Adrenal gland (tissue), 12 donors: ENCODE results near the gene PRKCB. TPM values are rescaled to one million over a fixed set of nuclear protein-coding genes. Genes with fewer than 3 reads are reported as not detected.

ENCODE experiments used
- DNase-seq, 7 donors: peaks; one replicate each; pipeline ENCODE4 v3.0.0-alpha.2; 2019 to 2020
- H3K27ac ChIP-seq, 5 donors: fragments of 200-600 bp; sonication (generic) in 4 of 5; 1 replicate in 3 of 5; 2 replicates in 2 of 5; pipeline versions ENCODE4 v1.5.1 to v1.8.0; 2016 to 2020; ENCODE audit warnings: mild to moderate bottlenecking in 1 of 5
- H3K27me3 ChIP-seq: fragments of 200-600 bp; 2 replicates; pipeline ENCODE4 v1.8.0; 2021
- H3K36me3 ChIP-seq, 2 donors: fragments of 200-600 bp; replicated peaks in 1 of 2; 1 replicate in 1 of 2; 2 replicates in 1 of 2; pipeline versions ENCODE4 v1.5.1 to v1.8.0; 2018 to 2022
- H3K4me1 ChIP-seq, 2 donors: fragments of 200-600 bp; replicated peaks in 1 of 2; 1 replicate in 1 of 2; 2 replicates in 1 of 2; pipeline versions ENCODE4 v1.5.1 to v1.8.0; 2018 to 2021
- H3K4me3 ChIP-seq, 4 donors: fragments of 200-600 bp; sonication (generic) in 3 of 4; one replicate each; pipeline ENCODE4 v1.5.1; 2016 to 2018
- H3K9me3 ChIP-seq, 3 donors: fragments of 200-600 bp; sonication (generic) in 1 of 3; replicated peaks in 1 of 3; 1 replicate in 2 of 3; 2 replicates in 1 of 3; pipeline versions ENCODE4 v1.5.1 to v1.8.0; 2016 to 2021
- POLR2A ChIP-seq, 2 donors: fragments of 450-650 bp; IDR thresholded peaks; one replicate each; pipeline ENCODE4 v1.6.1; 2017; ENCODE audit warnings: antibody characterized with exemption in 2 of 2, mild to moderate bottlenecking in 2 of 2, moderate library complexity in 1 of 2
- WGBS, 4 donors: extraction: QIAGEN DNeasy Blood & Tissue Kit in 2 of 4; methylation state at CpG; one replicate each; pipeline versions ENCODE4 v1.1.5 to v1.1.7; 2013 to 2017; 5-methylcytosine and 5-hydroxymethylcytosine counted together
- intact Hi-C, 2 donors: fragments of 100-400 bp; cut with DNase I; formaldehyde crosslinking; loops; one replicate each; pipeline versions ENCODE4 v1.14.1 to v1.15.0; 2022 to 2023
- polyA plus RNA-seq, 3 donors: library from polyadenylated mRNA; stranded (reverse); fragments of 200-250 nt in 2 of 3; fragments of 350-450 nt in 1 of 3; fragmentation: Illumina TruSeq in 1 of 3; extraction: RNeasy Lipid Tissue Mini Kit (QIAGEN cat#74804) in 1 of 3; gene quantifications; one replicate each; pipeline ENCODE4 v1.2.3, GENCODE V29; 2013 to 2014
- total RNA-seq, 9 donors: library from RNA; depleted of rRNA in 4 of 9; stranded (reverse); fragments of >200 nt in 4 of 9; fragments of 120-200 nt in 1 of 9; fragmentation: NEBNext Ultra II Directional in 1 of 9; extraction: Animal tissue kit (Norgen Biotek cat#: 25700) in 1 of 9; gene quantifications; one replicate each; pipeline versions ENCODE4 v1.1.0 to v1.2.4, GENCODE V29; 2013 to 2023
- TF ChIP-seq, protein P1 (sequence below), 6 experiments: fragments of 450-650 bp in 4 of 6; fragments of 200-600 bp in 2 of 6; sonication (generic) in 1 of 6; IDR thresholded peaks; 1 replicate in 5 of 6; 2 replicates in 1 of 6; pipeline versions ENCODE4 v1.5.1 to v1.8.0; 2016 to 2021; ENCODE audit warnings: antibody characterized with exemption in 6 of 6, mild to moderate bottlenecking in 2 of 6, moderate library complexity in 1 of 6
- donor health status: healthy with polysubstance abuse.
- donor health status: Bipolar disorder and iron deficiency.
- donor health status: DM: yes; HTN: yes; CAD: no.
- donor health status: DM: no; HTN: no; CAD: no.
- donor health status: DM: no; HTN: no; CAD: no.
- donor health status: DM: yes; HTN: yes; CAD: no.

PRKCB gene
- total and polyA plus RNA-seq, 12 donors = 0.54 to 8.0 (median 3.0) TPM

DNA sequence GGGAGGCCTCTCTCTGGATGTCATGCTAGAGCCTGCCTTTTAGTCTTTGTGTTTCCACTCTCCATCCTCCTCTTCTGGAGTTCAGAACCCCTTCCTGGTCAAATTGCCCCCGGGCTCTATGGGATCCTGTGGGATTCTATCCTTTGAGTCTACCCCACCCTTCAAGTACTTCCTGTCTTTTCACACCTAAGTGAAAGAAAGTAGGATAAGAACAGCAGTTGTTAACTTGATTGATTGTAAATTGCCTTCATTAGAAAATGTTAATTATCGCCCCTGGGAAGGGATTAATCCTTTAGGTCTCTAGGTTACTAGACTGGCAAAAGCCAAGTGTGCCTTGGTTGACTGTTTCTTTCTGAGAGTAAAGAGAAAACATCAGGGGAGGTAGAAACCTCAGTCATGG is 30.1 kb downstream of the PRKCB start:
- TF ChIP-seq, protein P1, sequence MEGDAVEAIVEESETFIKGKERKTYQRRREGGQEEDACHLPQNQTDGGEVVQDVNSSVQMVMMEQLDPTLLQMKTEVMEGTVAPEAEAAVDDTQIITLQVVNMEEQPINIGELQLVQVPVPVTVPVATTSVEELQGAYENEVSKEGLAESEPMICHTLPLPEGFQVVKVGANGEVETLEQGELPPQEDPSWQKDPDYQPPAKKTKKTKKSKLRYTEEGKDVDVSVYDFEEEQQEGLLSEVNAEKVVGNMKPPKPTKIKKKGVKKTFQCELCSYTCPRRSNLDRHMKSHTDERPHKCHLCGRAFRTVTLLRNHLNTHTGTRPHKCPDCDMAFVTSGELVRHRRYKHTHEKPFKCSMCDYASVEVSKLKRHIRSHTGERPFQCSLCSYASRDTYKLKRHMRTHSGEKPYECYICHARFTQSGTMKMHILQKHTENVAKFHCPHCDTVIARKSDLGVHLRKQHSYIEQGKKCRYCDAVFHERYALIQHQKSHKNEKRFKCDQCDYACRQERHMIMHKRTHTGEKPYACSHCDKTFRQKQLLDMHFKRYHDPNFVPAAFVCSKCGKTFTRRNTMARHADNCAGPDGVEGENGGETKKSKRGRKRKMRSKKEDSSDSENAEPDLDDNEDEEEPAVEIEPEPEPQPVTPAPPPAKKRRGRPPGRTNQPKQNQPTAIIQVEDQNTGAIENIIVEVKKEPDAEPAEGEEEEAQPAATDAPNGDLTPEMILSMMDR (IDR thresholded peaks at IDR 0.05) = no peak
- no peak for TF ChIP-seq POLR2A (IDR thresholded peaks at IDR 0.05)
- intact Hi-C loops = no loop called here

DNA sequence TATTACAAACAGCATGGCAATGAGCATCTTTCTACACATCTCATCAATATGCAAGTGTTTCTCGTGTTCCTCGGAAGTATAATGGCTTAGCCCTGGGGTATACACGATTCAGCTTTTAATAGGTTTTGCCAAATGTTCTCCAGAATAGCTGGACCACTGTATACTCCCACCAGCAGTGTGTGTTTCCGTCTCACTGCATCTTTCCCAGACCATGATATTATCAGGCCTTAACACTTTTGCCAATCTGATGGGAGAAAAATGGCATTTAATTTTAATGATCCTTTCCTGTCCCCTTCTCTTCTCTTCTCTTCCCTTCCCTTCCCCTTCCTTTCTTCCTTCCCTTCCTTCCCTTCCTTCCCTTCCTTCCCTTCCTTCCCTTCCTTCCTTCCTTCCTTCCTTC is 30.8 kb downstream of the PRKCB start:
- Histone ChIP-seq H3K27me3 (no peaks in the 10 kb centered on the region), H3K4me3 (no peak overlapping the region), H3K9me3 (no peaks in the 10 kb centered on the region), H3K36me3 (no peaks in the 10 kb centered on the region), H3K4me1 (no peaks in the 10 kb centered on the region), H3K27ac (no peak overlapping the region)
- 62 to 69% (median 66%) methylated on average over 4 of the region's 4 CpGs for WGBS, 4 donors
- TF ChIP-seq POLR2A (IDR thresholded peaks at IDR 0.05) = no peak
- TF ChIP-seq, protein P1 (IDR thresholded peaks at IDR 0.05) = no peak
- intact Hi-C loops = no loop called here
- no peak for DNase-seq

More for the DNA sequence above, 30.1 kb downstream of the PRKCB start:
- H3K27me3 ChIP-seq = no peaks in the 10 kb centered on the region
- 30 to 44% (median 36%) methylated on average over 2 of the region's 2 CpGs for WGBS, 4 donors
- no peaks in the 10 kb centered on the region for H3K9me3 ChIP-seq
- H3K36me3 ChIP-seq = no peaks in the 10 kb centered on the region
- no peak overlapping the region for H3K27ac ChIP-seq
- no peaks in the 10 kb centered on the region for H3K4me1 ChIP-seq
- no peak for DNase-seq
- H3K4me3 ChIP-seq = no peak overlapping the region

DNA sequence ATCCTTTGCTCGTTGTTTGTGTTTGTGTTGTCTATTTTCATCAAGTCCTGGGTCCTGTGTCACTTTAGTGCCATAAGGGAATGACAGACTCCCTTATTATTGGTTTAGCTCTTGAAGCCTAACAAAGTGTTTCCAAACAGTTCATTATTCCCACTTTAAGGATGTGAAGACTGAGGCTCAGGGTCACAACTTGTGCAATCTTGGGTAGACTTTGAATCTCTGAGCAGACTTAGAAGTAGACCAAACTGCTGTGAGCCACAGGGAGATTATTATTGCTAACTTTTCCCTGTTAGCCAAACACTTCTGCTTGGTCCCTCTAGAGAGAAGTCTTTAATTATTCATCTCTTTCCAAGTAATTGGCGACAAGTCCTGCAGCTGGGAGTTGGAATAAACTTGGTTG is 31.8 kb downstream of the PRKCB start:
- H3K27me3 ChIP-seq = no peaks in the 10 kb centered on the region
- 42 to 61% (median 50%) methylated on average over 2 of the region's 2 CpGs for WGBS, 4 donors
- H3K36me3 ChIP-seq = no peaks in the 10 kb centered on the region
- no peak for DNase-seq
- H3K27ac ChIP-seq = no peak overlapping the region
- intact Hi-C loops = no loop called here
- TF ChIP-seq POLR2A (IDR thresholded peaks at IDR 0.05) = no peak
- TF ChIP-seq, protein P1 (IDR thresholded peaks at IDR 0.05) = no peak
- no peak overlapping the region for H3K4me3 ChIP-seq
- H3K9me3 ChIP-seq = no peaks in the 10 kb centered on the region
- no peaks in the 10 kb centered on the region for H3K4me1 ChIP-seq

DNA sequence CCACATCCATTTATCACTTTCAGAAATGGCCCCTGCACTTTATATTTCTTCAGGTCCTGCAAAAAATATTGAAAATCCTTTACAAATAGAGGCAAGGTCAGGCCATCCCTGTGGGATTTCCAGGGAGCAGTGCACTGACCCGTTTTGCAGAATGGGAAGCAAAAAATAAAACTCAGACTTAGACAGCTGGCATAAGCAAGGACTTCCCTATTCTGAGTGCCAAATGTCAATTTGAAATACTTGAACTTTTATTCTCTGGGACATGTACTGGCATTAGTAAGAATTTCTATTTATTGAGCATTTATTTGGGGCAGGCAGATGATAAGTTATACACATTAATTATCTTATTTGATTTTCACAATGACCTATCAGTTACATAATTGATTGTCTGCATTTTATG is 32.4 kb downstream of the PRKCB start:
- TF ChIP-seq POLR2A (IDR thresholded peaks at IDR 0.05) = no peak
- TF ChIP-seq, protein P1 (IDR thresholded peaks at IDR 0.05) = no peak
- WGBS, 4 donors = 0 to 31% (median 8%) methylated on average over 1 of the region's 1 CpG
- H3K27ac ChIP-seq = no peak overlapping the region
- H3K36me3 ChIP-seq = no peaks in the 10 kb centered on the region
- no peaks in the 10 kb centered on the region for H3K4me1 ChIP-seq
- H3K4me3 ChIP-seq = no peak overlapping the region
- intact Hi-C loops = no loop called here
- no peak for DNase-seq
- H3K27me3 ChIP-seq = no peaks in the 10 kb centered on the region
- no peaks in the 10 kb centered on the region for H3K9me3 ChIP-seq
